Body of pancreas (tissue), 4 donors: ENCODE data around the gene CPEB2.

Experiments
- CTCF ChIP-seq, 7 experiments: fragments of 450-650 bp in 4 of 7; fragments of 200-600 bp in 3 of 7; sonication (generic) in 3 of 7; IDR thresholded peaks; one replicate each; pipeline ENCODE4 v1.5.1; 2016 to 2019; ENCODE audit warnings: antibody characterized with exemption in 7 of 7
- POLR2A ChIP-seq, 3 donors: fragments of 450-650 bp; IDR thresholded peaks; one replicate each; pipeline ENCODE4 v1.6.1; 2016; ENCODE audit warnings: antibody characterized with exemption in 3 of 3, mild to moderate bottlenecking in 2 of 3

DNA sequence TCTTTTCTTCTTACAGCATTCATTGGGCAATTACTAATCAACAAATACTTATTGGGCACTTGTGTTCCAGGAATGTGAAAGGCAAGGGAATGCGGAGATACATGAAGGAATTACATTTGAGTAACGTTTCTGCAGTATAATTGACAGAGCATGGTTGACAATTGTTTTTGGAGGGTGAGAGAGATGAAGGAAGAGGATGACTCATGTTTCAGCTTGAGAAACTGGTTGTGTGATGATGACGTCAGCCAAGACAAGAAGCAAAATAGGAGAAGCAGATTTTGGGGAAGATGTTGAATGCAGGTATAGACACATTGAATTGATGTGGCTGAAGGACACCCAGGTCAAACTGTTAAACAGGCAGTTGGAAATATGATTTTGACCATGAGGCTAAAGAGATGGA is 8.0 kb upstream of the CPEB2 start:
- TF ChIP-seq CTCF (IDR thresholded peaks at IDR 0.05), result no peak
- no peak for TF ChIP-seq POLR2A (IDR thresholded peaks at IDR 0.05)
